Calu3 (cell line): ENCODE measurements around the gene LHFPL3. TPM values are rescaled to one million over a fixed set of nuclear protein-coding genes. Genes with fewer than 3 reads are reported as not detected.

Source experiments
- BruUV-seq: library from RNA; stranded (reverse); fragments of 400-500 nt; replicated peaks from 2 replicates; lab custom pipeline; 2021; lab: Mats Ljungman, UMichigan
- CTCF ChIA-PET: fragments of 300-600 bp; sonication (Branson Sonifier 250); formaldehyde crosslinking; loops from one replicate; lab custom pipeline; 2022; ENCODE audit warnings: antibody characterized with exemption; lab: Charles Lee
- DNase-seq: peaks from one replicate; pipeline ENCODE4 v3.0.0; 2022
- H3K27ac Mint-ChIP-seq: one replicate; pipeline ENCODE4 v1.8.0; 2022; ENCODE audit warnings: mixed read lengths; ENCODE audit not compliant: unreplicated experiment
- H3K27me3 Mint-ChIP-seq: one replicate; pipeline ENCODE4 v1.8.0; 2022; ENCODE audit warnings: mixed read lengths; ENCODE audit not compliant: unreplicated experiment
- H3K36me3 Mint-ChIP-seq: one replicate; pipeline ENCODE4 v1.8.0; 2022; ENCODE audit warnings: mild to moderate bottlenecking, moderate library complexity, mixed read lengths; ENCODE audit not compliant: insufficient read depth, unreplicated experiment
- H3K4me1 Mint-ChIP-seq: one replicate; pipeline ENCODE4 v1.8.0; 2022; ENCODE audit warnings: mild to moderate bottlenecking, low read depth, mixed read lengths; ENCODE audit not compliant: unreplicated experiment
- H3K4me3 Mint-ChIP-seq: one replicate; pipeline ENCODE4 v1.8.0; 2022; ENCODE audit warnings: mild to moderate bottlenecking, low read depth, moderate library complexity, mixed read lengths; ENCODE audit not compliant: unreplicated experiment
- H3K9me3 Mint-ChIP-seq: one replicate; pipeline ENCODE4 v1.8.0; 2022; ENCODE audit warnings: low read depth, mixed read lengths; ENCODE audit not compliant: unreplicated experiment
- intact Hi-C: fragments of 100-400 bp; cut with micrococcal nuclease; formaldehyde crosslinking; loops from one replicate; pipeline ENCODE4 v1.10.0; 2022; ENCODE audit not compliant: unreplicated experiment
- total RNA-seq: library from RNA; stranded (reverse); gene quantifications from 2 replicates; pipeline ENCODE4 v1.2.3, GENCODE V29; 2022
- TF ChIP-seq, protein P1 (sequence below): fragments of 200-600 bp; IDR thresholded peaks from one replicate; pipeline ENCODE4 v1.8.0; 2022; ENCODE audit warnings: antibody characterized with exemption; ENCODE audit not compliant: unreplicated experiment

Gene LHFPL3
- total RNA-seq, 1 experiment from 2014 or later = not detected

DNA sequence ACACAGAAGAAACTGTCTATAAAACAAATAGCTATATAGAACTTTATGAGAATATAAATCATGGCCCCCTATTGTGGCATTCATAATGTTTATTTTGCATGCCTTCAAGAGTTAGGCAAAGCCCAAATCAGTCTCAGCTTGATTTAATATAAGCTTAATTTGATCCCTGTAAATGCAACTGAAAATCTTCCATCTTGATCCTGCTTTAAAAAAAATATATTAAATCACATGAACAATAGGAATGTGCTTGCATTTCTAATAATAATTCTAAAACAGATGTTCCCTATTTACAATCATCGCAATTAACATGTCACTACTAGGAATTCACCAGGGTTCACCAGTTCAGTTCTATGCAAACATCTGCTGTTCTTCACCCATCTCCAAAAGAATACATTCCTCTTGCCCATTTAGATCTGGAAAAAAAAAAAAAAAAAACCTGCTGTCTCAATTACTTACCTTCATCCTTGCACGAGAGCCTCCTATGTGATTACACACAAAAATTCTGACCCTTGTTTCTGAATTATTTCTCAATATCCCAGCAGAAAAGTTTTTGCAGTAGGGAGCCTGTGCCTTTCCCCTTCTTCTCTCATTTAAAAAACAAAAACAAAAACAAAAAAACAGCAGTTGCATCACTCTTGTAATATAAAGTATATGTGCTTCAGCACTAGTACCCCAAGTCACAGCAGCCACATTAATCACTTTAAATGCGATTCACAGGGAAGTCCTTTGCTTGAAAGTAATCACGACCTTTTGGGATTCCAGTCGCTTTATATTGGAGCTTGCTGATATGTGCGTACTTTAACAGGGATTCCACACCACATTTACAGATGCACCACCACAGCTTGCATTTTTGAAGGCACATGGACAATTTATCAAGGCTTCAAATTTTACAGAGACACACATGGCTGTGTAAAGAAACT lies 490.8 kb downstream of the LHFPL3 start:
- intact Hi-C loops = no loop called here
- H3K4me3 Mint-ChIP-seq = no peak overlapping the region
- H3K36me3 Mint-ChIP-seq = no peaks in the 10 kb centered on the region
- no peaks in the 10 kb centered on the region for H3K9me3 Mint-ChIP-seq
- H3K27me3 Mint-ChIP-seq = peaks cover 46% of the 10 kb centered on the region
- no peak overlapping the region for H3K27ac Mint-ChIP-seq
- H3K4me1 Mint-ChIP-seq = no peaks in the 10 kb centered on the region
- TF ChIP-seq, protein P1, sequence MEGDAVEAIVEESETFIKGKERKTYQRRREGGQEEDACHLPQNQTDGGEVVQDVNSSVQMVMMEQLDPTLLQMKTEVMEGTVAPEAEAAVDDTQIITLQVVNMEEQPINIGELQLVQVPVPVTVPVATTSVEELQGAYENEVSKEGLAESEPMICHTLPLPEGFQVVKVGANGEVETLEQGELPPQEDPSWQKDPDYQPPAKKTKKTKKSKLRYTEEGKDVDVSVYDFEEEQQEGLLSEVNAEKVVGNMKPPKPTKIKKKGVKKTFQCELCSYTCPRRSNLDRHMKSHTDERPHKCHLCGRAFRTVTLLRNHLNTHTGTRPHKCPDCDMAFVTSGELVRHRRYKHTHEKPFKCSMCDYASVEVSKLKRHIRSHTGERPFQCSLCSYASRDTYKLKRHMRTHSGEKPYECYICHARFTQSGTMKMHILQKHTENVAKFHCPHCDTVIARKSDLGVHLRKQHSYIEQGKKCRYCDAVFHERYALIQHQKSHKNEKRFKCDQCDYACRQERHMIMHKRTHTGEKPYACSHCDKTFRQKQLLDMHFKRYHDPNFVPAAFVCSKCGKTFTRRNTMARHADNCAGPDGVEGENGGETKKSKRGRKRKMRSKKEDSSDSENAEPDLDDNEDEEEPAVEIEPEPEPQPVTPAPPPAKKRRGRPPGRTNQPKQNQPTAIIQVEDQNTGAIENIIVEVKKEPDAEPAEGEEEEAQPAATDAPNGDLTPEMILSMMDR = no peak
- CTCF ChIA-PET = interaction anchor here (0.6 kb wide), 1 partner anchor 99 kb away, joined by 9 read pairs; no protein-coding TSS in a partner anchor
- DNase-seq = no peak
- BruUV-seq = no TSS peak

DNA sequence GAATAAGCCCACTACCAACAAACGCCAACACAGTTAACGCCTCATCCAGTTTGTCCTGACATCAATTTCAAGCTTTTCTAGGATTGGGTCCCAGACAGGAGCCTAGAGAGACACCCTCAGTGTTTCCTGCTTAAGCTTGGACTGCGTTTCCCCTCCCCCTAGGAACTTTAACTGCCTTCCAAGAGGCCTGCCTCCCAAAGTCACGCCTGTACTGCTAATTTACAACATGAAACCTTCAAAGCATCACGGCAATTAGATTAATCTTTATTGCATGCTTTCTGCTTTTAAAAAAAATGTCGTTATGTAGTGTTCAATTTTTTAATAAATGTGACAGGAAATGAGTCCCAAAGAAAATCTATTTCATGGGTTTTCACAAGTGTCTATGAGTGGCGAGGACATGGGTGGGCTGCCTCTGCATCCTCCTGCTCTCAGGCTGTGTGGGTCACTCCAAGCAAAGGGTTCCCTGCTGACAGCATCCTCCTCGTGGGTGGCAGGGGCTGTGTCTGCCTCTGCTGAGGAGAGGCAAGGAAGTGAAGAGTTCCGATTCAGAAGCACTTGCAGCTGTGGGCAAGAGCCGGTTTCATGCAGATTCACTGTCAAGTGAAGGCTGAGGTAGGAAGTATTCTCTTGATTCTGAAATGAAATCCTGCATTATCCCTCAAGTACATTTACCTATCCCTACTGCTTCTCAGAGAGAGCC lies 492.6 kb downstream of the LHFPL3 start:
- no TSS peak for BruUV-seq

DNA sequence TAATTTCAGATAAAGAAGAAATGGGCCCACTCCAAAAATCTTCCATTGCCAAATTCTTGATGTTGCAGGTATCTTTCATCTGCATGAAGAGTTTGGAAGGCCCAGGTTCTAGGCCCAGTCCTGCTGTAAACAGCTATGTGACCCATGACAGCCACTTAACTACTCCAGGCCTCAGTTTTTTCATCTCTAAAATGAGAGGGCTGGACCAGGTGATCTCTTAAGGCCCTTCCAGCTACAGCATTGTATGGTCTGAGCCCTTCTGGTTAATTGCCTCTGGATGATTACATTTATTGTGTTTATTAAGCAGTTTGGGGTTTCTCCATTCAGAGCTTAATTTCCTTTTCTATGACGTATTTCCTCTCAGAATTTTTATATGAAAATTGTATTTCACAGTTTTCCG lies 494.8 kb downstream of the LHFPL3 start:
- H3K27me3 Mint-ChIP-seq = peaks cover 14% of the 10 kb centered on the region
- intact Hi-C loops = no loop called here
- no peaks in the 10 kb centered on the region for H3K9me3 Mint-ChIP-seq
- CTCF ChIA-PET = no interaction called here
- BruUV-seq = no TSS peak
- DNase-seq = no peak
- TF ChIP-seq, protein P1 = no peak
- no peaks in the 10 kb centered on the region for H3K36me3 Mint-ChIP-seq
- H3K4me3 Mint-ChIP-seq = no peak overlapping the region
- no peak overlapping the region for H3K27ac Mint-ChIP-seq
- H3K4me1 Mint-ChIP-seq = no peaks in the 10 kb centered on the region

More for the DNA sequence above, 492.6 kb downstream of the LHFPL3 start:
- no peak for DNase-seq
- Mint-ChIP-seq H3K4me1 (no peaks in the 10 kb centered on the region), H3K9me3 (no peaks in the 10 kb centered on the region), H3K4me3 (no peak overlapping the region), H3K27me3 (peaks cover 36% of the 10 kb centered on the region), H3K27ac (no peak overlapping the region), H3K36me3 (no peaks in the 10 kb centered on the region)
- TF ChIP-seq, protein P1 = no peak
- intact Hi-C loops = no loop called here
- CTCF ChIA-PET = no interaction called here

DNA sequence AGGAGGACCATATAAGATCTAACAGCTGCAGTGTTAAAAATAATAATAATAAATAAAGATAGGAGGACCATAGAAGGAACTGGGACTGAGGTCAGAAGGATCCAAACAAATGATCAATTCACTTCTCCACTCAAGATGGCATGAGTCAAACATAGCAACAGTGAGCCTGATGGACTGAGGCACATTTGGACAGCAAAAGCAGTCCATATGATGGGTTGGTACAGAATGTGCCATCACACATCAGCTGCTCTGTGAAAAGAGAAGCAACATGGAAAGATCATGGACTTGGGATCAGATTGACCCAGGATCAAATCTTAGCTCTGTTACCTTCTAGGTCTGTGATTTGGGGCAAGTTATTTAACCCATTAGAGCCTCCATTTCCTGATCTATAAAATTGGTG lies 496.7 kb downstream of the LHFPL3 start:
- TF ChIP-seq, protein P1 = no peak
- DNase-seq = no peak
- no TSS peak for BruUV-seq
- H3K9me3 Mint-ChIP-seq = no peaks in the 10 kb centered on the region
- intact Hi-C loops = no loop called here
- CTCF ChIA-PET = no interaction called here
- H3K4me3 Mint-ChIP-seq = no peak overlapping the region
- no peak overlapping the region for H3K27ac Mint-ChIP-seq
- H3K36me3 Mint-ChIP-seq = no peaks in the 10 kb centered on the region
- H3K4me1 Mint-ChIP-seq = no peaks in the 10 kb centered on the region
- H3K27me3 Mint-ChIP-seq = peaks cover 13% of the 10 kb centered on the region
